ENCODE results near the gene ALOX15B. TPM values are rescaled to one million over a fixed set of nuclear protein-coding genes. Genes with fewer than 3 reads are reported as not detected.
A peak's percentile ranks its signal among the peaks of the same experiment; 100 is the strongest.

Gene ALOX15B, protein sequence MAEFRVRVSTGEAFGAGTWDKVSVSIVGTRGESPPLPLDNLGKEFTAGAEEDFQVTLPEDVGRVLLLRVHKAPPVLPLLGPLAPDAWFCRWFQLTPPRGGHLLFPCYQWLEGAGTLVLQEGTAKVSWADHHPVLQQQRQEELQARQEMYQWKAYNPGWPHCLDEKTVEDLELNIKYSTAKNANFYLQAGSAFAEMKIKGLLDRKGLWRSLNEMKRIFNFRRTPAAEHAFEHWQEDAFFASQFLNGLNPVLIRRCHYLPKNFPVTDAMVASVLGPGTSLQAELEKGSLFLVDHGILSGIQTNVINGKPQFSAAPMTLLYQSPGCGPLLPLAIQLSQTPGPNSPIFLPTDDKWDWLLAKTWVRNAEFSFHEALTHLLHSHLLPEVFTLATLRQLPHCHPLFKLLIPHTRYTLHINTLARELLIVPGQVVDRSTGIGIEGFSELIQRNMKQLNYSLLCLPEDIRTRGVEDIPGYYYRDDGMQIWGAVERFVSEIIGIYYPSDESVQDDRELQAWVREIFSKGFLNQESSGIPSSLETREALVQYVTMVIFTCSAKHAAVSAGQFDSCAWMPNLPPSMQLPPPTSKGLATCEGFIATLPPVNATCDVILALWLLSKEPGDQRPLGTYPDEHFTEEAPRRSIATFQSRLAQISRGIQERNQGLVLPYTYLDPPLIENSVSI
- total RNA-seq, result 100 to 1,000 TPM in 1 of 2 donors, 10 to 100 TPM in 1; 52.5 to 112 TPM
- polyA plus RNA-seq (ENCODE audit: insufficient read length in 6 of 6), result under 1 TPM; 0.38 to 0.60 (median 0.45) TPM
- long read RNA-seq, donor 1, result 0 reads
- long read RNA-seq, donor 2, result 0 reads
- long read RNA-seq, donor 3, result 0 reads
- long read RNA-seq, donor 4, transcript ALOX15B-202 (14 exons, 2,739 nt), result major isoform, 20 of 60 reads
- long read RNA-seq, donor 4, transcript ALOX15B-201 (13 exons, 2,605 nt), result minor isoform, 10 of 60 reads
- long read RNA-seq, donor 4, partial matches to known transcripts, result 25 of 60 reads
- long read RNA-seq, donor 4, other reads (novel, unspliced or antisense), result 4 of 60 reads
- long read RNA-seq, donor 5, result 0 reads
- long read RNA-seq, donor 6, result 0 reads
- long read RNA-seq, donor 7, result 0 reads
- long read RNA-seq, donor 8, result 0 reads
- long read RNA-seq, donor 9, result 0 reads
- long read RNA-seq, donor 10, transcript ALOX15B-202 (14 exons, 2,739 nt), result major isoform, 23 of 37 reads
- long read RNA-seq, donor 10, partial matches to known transcripts, result 1 of 37 reads
- long read RNA-seq, donor 10, other reads (novel, unspliced or antisense), result 9 of 37 reads
- long read RNA-seq, donor 11, result 0 reads
- long read RNA-seq, donor 12, result 0 reads

DNA sequence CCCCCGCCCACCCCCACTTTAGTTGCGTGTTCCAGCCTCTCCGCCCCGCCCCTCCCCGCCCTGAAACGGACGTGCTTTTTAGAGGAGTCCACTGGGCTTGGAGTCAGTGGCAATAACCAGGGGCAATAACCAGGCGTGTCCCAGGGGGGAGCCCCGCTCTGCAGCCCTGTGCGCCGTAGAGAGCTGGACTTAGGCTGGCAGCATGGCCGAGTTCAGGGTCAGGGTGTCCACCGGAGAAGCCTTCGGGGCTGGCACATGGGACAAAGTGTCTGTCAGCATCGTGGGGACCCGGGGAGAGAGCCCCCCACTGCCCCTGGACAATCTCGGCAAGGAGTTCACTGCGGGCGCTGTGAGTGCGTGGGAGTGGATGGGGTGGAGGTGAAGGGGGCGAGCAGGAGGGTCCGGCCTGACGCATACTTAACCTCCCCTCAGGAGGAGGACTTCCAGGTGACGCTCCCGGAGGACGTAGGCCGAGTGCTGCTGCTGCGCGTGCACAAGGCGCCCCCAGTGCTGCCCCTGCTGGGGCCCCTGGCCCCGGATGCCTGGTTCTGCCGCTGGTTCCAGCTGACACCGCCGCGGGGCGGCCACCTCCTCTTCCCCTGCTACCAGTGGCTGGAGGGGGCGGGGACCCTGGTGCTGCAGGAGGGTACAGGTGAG lies at the start of gene ALOX15B:
TSS of gene ALOX15B (plus strand) at position 106 of the 657 bp plus-strand sequence. CDS start at position 203, 97 bp downstream.
- peaks cover 6 to 28% of the 10 kb centered on the region in 2 donors for H3K4me1 ChIP-seq
- DNase-seq, result peak in 2 of 4 donors; percentile 68 to 85
- H3K9me3 ChIP-seq, result no peaks in the 10 kb centered on the region
- H3K4me3 ChIP-seq, result peak within 1 kb of the TSS; percentile 38 to 45
- peak; percentile 82 for ATAC-seq
- TF ChIP-seq, protein P1, sequence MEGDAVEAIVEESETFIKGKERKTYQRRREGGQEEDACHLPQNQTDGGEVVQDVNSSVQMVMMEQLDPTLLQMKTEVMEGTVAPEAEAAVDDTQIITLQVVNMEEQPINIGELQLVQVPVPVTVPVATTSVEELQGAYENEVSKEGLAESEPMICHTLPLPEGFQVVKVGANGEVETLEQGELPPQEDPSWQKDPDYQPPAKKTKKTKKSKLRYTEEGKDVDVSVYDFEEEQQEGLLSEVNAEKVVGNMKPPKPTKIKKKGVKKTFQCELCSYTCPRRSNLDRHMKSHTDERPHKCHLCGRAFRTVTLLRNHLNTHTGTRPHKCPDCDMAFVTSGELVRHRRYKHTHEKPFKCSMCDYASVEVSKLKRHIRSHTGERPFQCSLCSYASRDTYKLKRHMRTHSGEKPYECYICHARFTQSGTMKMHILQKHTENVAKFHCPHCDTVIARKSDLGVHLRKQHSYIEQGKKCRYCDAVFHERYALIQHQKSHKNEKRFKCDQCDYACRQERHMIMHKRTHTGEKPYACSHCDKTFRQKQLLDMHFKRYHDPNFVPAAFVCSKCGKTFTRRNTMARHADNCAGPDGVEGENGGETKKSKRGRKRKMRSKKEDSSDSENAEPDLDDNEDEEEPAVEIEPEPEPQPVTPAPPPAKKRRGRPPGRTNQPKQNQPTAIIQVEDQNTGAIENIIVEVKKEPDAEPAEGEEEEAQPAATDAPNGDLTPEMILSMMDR (IDR thresholded peaks at IDR 0.05), result no peak
- no peaks in the 10 kb centered on the region for H3K36me3 ChIP-seq
- peak within 1 kb of the TSS in 1 of 2 donors; percentile 67 for H3K27ac ChIP-seq
- peaks cover 0 to 45% of the 10 kb centered on the region in 2 donors for H3K27me3 ChIP-seq
- intact Hi-C loops (cut with DNase I), result no loop called here

DNA sequence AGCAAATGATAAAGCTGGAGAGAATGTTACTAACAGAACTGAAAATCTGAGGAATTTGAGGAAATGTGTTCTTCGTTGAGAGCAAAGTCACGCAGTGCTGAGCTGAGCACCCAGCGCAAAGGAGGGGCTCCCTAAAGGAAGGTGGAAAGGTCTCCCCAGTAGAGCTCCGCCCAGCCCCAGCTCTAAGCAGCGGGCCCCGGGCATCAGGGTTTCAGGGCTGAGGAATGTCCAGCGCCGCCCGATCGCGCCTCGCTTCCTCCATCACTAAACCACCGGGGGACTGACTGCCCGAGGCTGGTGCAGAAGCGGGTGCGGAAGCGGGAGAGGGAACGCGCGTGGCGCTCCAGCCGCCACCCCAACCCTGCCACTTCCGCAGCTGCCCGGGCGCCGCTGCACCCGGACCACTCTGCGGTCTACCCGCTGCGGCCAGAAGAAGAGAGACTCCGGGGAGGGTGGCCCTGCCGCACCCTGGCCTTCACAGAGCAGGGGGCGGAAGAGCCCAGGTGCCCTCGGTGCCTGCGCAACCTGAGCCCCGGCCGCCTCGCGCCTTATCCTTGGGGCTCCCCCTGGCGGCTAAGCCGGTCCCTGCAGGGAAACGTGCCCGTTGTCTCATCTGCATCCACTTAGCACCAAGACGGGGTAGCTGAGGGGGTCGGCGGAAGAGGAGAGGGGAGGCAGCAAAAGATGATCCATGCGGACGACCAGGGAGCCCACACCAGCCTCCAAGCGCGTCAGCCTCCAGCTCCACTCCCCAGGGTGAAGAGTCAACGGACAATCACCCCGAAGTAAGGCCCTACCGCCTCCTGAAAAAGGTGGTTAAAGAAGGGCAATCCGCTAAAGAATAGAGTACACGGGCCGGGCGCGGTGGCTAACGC lies 48.8 kb upstream of the ALOX15B start:
- Histone ChIP-seq H3K36me3 (no peaks in the 10 kb centered on the region), H3K27me3 (no peaks in the 10 kb centered on the region), H3K9me3 (no peaks in the 10 kb centered on the region), H3K27ac (peak overlapping the region; percentile 58 to 88), H3K4me3 (peak overlapping the region; percentile 49 to 56), H3K4me1 (peaks cover 0 to 21% of the 10 kb centered on the region in 2 donors)
- ATAC-seq (peak; percentile 94), DNase-seq (peak; percentile 75 to 98 (median 83))
- TF ChIP-seq, protein P1 (IDR thresholded peaks at IDR 0.05), result peak; percentile 86 to 98
- intact Hi-C loops (cut with DNase I), result loop anchor here in 1 of 2 donors (5.0 kb wide), 1 partner anchor 128 kb away; no protein-coding TSS in a partner anchor

DNA sequence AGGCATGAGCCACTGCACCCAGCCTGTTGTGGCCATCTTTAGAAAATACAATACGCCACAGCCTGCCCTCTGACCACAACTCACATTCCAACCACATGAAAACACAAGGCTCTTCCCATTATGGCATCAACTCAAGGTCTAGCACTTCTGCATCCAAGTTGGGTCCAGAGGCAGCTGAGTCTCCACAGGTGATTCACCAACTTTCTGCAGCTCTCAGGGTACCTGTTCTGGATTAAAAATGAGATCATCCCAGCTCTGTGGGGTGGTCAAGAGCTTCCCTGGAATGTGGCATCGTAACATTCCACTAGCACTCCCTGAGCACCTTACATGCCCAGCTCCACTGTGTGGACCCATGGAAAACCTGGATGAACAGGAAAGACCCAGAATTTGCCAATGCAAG lies 46.3 kb upstream of the ALOX15B start:
- no peak overlapping the region for H3K27ac ChIP-seq
- DNase-seq, result no peak
- intact Hi-C loops (cut with DNase I), result no loop called here
- TF ChIP-seq, protein P1 (IDR thresholded peaks at IDR 0.05), result no peak
- no peaks in the 10 kb centered on the region for H3K36me3 ChIP-seq
- no peaks in the 10 kb centered on the region for H3K9me3 ChIP-seq
- H3K27me3 ChIP-seq, result peaks cover 0 to 21% of the 10 kb centered on the region in 2 donors
- H3K4me3 ChIP-seq, result no peak overlapping the region
- peaks cover 0 to 18% of the 10 kb centered on the region in 2 donors for H3K4me1 ChIP-seq
- ATAC-seq, result peak; percentile 25

DNA sequence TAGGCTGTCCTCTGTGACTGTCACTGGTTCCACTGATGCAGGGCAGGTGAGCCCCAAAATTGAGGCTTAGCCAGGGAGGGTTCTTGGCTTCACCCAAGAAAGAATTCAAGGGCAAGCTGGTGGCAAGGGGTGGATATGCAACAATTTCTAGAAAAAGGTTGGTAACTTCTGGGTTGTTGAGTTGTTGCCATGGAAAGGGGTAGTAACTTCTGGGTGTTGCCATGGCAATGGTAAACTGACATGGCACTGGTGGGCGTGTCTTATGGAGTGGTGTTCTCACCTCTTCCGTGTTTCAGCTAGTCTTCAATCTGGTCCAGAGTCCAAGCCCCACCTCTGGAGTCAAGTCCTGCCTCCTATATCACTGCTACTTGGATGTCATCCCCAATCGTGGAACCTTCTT lies 45.9 kb upstream of the ALOX15B start:
- H3K36me3 ChIP-seq, result no peaks in the 10 kb centered on the region
- DNase-seq (no peak), ATAC-seq (no peak)
- H3K9me3 ChIP-seq, result no peaks in the 10 kb centered on the region
- H3K27ac ChIP-seq, result no peak overlapping the region
- peaks cover 0 to 18% of the 10 kb centered on the region in 2 donors for H3K4me1 ChIP-seq
- no peak overlapping the region for H3K4me3 ChIP-seq
- H3K27me3 ChIP-seq, result peaks cover 0 to 25% of the 10 kb centered on the region in 2 donors
- intact Hi-C loops (cut with DNase I), result no loop called here
- TF ChIP-seq, protein P1 (IDR thresholded peaks at IDR 0.05), result no peak

Data from left lung (tissue), 14 donors.